HG02938 (cell line): ENCODE measurements around the gene SLC35B1.
"Not testable (repeated sequence)": the region's sequence is repeated elsewhere in the genome, so short reads cannot be mapped to it uniquely, and the experiment has no call there.

Source experiments
- ATAC-seq: cut with Tn5 transposase; IDR thresholded peaks from one replicate; pipeline ENCODE4 v1.9.1; 2021; ENCODE audit warnings: mild to moderate bottlenecking, moderate library complexity; ENCODE audit not compliant: unreplicated experiment

SLC35B1 gene

DNA sequence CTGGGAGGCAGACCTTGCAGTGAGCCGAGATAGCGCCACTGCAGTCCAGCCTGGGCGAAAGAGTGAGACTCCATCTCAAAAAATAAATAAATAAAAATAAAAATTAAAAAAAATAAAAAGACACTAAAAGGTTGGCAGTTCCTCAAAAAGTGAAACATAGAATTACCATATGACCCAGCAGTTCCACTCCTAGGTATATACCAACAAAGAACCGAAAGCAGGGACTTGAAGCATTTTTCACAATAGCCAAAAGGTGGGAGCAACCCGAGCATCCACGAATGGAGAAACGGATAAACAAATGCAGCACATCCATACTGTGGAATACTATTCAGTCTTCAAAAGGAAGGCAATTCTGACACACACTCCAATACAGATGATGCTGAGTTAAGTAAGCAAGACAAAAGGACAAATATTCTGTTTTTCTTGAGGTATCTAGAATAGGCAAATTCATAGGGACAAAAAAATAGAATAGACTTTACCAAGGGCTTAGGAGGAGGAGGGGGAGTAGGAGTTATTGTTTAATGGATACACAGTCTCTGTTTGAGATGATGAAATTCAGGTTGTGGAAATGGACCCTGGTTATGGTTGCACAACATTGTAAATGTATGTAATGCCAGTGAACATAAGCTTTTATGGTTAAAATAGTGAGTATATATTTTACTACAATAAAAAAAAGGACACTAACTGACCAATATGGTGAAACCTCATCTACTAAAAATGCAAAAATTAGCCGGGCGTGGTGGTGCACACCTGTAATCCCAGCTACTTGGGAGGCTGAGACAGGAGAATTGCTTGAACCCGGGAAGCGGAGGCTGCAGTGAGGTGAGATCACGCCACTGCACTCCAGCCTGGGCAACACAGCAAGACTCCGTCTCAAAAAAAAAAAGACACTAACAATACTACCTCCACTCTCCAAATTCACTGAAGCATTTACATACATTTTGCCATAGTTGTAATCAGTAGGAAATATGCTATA, 27.0 kb upstream of the SLC35B1 start:
- ATAC-seq = no peak

DNA sequence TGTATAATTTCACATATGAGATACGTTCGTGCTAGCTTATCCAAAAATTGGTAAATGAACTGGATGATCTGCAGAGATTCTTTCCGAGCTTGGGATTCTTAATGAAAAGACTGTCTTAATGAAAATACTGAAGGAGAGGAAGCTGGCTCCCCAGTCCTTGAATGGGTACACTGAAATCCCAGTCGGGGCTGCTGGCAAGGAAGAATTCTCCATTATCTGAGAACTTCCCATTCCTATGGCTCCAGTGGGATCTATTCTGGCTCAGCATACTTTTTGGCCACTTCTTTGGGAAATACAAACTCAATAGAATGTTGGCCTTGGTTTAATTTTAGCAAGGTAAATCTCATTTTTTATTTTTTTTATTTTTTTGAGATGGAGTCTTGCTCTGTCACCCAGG, 23.7 kb upstream of the SLC35B1 start:
- ATAC-seq = no peak

DNA sequence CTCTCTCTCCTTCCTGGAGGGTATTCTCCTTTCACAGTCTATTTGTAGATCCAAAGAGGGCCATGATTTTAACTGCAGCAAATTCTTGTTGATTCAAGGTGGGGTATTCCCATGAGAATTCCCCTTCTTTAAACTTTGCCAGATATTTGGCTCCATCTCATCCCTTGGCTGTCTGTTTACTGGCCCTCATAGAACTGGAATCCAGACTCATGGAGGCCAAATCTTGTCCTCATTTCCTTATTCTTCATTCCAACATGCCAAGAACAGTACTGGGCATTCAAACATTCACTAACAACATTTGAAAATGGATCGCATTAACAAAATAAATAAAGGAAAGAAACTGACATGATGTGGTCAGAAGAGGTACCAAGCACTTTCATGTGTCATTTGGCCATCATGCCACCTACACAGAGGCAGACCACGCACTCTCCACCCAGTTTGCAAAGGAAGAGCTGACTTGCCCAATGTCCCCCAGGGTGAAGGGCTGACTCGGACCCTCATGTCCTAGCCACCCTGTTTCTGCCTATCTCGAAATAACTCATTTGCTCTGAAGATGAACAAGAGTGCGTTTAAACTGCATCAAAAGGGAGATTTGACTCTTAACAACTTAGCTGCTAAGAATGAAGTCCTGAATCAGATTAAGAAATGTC, 23.1 kb upstream of the SLC35B1 start:
- ATAC-seq = no peak

- ATAC-seq = no peak
Measured at GRCh38 chr17:49730078-49730784, 22.5 kb upstream of the SLC35B1 start.

DNA sequence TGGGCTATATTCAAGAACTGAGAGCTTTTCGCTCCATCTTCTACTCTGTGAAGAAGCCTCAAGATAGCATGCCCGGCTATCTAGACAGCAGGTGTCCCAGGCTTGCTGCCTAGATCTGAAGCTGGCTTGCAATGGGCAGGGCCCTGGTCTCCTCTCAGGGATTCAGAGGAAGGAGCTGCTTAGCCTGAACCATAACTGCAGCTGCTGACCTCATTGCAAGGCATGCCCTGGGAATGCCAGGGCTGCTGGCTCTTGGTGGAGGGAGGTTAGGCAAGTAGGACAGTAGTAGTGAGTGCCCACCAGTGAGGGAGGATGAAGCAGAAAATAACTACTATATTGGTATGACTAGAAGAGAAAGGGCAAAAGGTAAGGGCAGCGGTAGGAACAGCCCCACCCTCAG, 21.3 kb upstream of the SLC35B1 start:
- no peak for ATAC-seq

- no peak for ATAC-seq
Measured at GRCh38 chr17:49728425-49728824, 20.7 kb upstream of the SLC35B1 start.

- ATAC-seq = no peak
Measured at GRCh38 chr17:49727380-49727779, 19.6 kb upstream of the SLC35B1 start.

- no peak for ATAC-seq
Measured at GRCh38 chr17:49725452-49726130, 17.8 kb upstream of the SLC35B1 start.

GRCh38 chr17:49724552-49724951, 16.8 kb upstream of the SLC35B1 start:
- not testable (repeated sequence) for ATAC-seq

GRCh38 chr17:49723423-49723822, 15.7 kb upstream of the SLC35B1 start:
- ATAC-seq = no peak

DNA sequence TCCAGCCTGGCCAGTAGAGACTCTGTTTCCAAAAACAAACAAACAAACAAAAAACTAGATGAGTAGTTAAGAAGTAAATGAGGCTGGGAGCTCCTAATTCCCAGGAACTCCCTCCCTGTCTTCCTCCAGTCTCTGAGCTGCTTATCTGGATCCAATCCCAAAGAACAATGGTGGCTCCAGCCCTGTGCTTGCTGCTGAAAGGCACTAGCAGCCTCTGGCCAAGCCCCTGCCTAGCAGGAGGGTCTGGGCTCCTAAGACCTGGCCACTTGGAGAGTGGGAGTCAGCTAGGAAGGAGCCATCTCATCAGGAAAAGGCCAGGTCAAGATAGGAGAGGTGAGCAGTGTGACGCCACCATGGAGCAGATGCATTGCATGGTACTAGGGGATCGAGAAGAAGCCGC, 14.3 kb upstream of the SLC35B1 start:
- ATAC-seq = no peak

GRCh38 chr17:49717371-49717861, 9.7 kb upstream of the SLC35B1 start:
- no peak for ATAC-seq

- no peak for ATAC-seq
Measured at GRCh38 chr17:49716668-49717364, 9.1 kb upstream of the SLC35B1 start.

- ATAC-seq = no peak
Measured at GRCh38 chr17:49715717-49716279, 8.0 kb upstream of the SLC35B1 start.

- ATAC-seq = no peak
Measured at GRCh38 chr17:49715216-49715615, 7.5 kb upstream of the SLC35B1 start.

DNA sequence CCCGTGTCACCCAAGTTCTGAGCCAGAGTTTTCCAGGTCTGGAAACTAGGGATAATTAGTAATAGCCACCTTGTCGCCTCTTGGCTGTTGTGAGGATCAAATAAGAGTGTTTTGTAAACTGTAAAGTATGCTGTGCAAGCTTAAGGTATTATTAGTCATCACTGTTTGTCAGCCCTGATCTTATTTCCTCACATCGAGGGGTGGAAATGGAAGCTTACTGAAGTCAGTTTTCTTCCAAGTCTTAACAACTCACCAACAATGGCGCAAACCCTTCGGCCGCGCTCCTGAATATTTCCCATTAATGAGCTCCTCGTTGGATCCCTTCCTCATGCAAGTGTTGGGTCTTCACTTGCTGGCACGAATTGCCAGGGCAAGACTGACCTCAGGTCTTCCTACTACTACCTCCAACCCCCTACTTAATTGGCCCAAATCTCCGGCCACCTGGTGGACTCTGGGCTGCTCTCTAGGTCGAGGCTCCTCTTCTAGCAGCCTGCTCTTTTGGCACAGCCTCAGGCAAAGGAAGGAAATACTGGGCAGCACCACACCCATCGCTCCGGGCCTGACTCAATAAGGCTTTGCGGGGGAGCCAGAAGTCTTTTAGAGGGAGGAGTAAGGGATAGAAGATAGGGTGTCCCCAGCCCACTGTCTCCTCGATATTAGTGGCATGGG, 885 bp upstream of the SLC35B1 start:
- ATAC-seq = no peak

DNA sequence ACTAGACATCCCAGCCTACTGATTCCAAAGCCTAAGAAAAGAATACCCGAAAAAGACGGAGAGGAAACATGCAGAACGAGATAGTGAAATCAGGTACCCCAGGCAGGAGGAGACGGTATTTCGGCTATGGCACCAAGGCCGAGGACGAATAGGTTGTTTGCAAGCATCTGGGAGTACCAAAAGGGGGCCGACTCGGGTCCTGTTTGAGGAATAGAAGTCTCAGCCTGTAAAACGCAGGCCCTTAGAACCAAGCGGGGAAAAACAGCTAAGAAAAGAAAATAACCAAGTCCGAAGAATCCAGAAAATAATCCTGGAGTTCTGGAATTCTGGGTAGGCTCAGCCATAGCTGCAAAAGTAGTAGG, 537 bp downstream of the SLC35B1 start:
- ATAC-seq = no peak

GRCh38 chr17:49705254-49705653, 2.5 kb downstream of the SLC35B1 start:
- no peak for ATAC-seq

- no peak for ATAC-seq
Measured at GRCh38 chr17:49703557-49704277, 4.0 kb downstream of the SLC35B1 start.
